ENCODE results near the gene MEPCE. TPM values are rescaled to one million over a fixed set of nuclear protein-coding genes. Genes with fewer than 3 reads are reported as not detected.

The MEPCE gene
- total and polyA plus RNA-seq, 2 of the 8 experiments (the other 6 are each of a cell fraction or from before 2014, with no cell fraction given) = 22.8 to 48.8 TPM

DNA sequence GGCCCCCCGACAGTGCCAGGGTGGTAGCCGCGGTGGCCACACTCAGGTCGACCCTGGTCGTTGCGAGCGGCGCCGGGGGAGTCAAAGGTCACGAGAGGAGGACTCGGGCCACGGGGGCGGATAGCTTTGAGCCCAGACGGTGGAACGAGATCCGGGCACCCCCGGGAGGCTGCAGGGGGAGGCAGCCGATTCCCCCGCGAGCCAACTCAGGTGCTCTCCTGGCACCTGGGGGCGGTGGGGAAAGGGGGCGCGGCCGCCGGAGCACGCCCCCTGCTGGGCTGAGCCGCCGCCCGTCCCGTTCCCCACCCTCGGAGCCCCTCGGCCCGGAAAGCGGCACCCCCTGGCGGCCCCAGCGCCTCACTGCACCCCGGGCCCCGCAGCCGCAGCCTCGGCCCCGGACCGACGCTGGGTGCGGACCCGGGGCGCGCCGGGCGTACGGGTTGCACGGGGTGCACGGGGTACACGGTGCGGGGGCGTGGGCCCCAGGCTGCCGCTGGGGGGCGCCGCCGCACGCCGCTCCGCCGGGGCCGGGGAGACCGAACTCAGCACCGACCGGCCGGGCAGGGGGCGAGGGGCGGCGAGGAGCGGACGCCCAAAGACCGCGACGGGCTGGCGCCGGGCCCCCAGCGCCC, 53.6 kb downstream of the MEPCE start (continued):
- TF ChIP-seq JUND (IDR thresholded peaks at IDR 0.05; ENCODE audit: low read length) = 0 out of 2 replicates have a peak, but pooled peaks have one; percentile 9
- TF ChIP-seq CHD1 (IDR thresholded peaks at IDR 0.05; ENCODE audit: low read depth, low read length) = no peak
- no peak for TF ChIP-seq SIX5 (IDR thresholded peaks at IDR 0.05; ENCODE audit: low read depth, low read length)
- TF ChIP-seq KDM4A (IDR thresholded peaks at IDR 0.05; ENCODE audit: low read depth, low read length, severe bottlenecking) = peak; percentile 15
- no peak for TF ChIP-seq CHD2 (IDR thresholded peaks at IDR 0.05; ENCODE audit: low read length)
- TF ChIP-seq TCF12 (IDR thresholded peaks at IDR 0.05; ENCODE audit: low read depth, low read length) = 0 out of 2 replicates have a peak, but pooled peaks have one; percentile 28
- TF ChIP-seq SIN3A (conservative IDR thresholded peaks at IDR 0.05 in 1 of 2, IDR thresholded peaks at IDR 0.05 in 1 of 2; ENCODE audit: low read depth in 1 of 2, low read length in 2 of 2) = peak in 1 of 2 experiments; percentile 68; a peak in 1 of 4 replicates
- peak; percentile 90 for TF ChIP-seq EGR1 (IDR thresholded peaks at IDR 0.05; ENCODE audit: borderline replicate concordance, low read depth, low read length)
- TF ChIP-seq BRCA1 (IDR thresholded peaks at IDR 0.05; ENCODE audit: low read depth, low read length) = no peak
- TF ChIP-seq GABPA (IDR thresholded peaks at IDR 0.05; ENCODE audit: borderline replicate concordance, insufficient read depth, low read length) = 0 out of 2 replicates have a peak, but pooled peaks have one; percentile 32
- TF ChIP-seq CTBP2 (IDR thresholded peaks at IDR 0.05; ENCODE audit: borderline replicate concordance, insufficient read depth, insufficient read length, low read length) = peak; percentile 64
- TF ChIP-seq FOSL1 (IDR thresholded peaks at IDR 0.05; ENCODE audit: insufficient read depth, low read depth, low read length) = 0 out of 2 replicates have a peak, but pooled peaks have one; percentile 67

Other genes with a start within 250 kb of the MEPCE start
- not detected in 2 replicates for gene PVRIG, start 209.9 kb upstream of the MEPCE start, total RNA-seq (2021; fragmentation: NEBNext Ultra II Directional; extraction: Animal tissue kit (Norgen Biotek cat#: 25700))
- gene PVRIG, start 209.9 kb upstream of the MEPCE start, polyA plus RNA-seq (2011; rRNA removed) = 0.15 TPM in 1 of 2 replicates, not detected in the other
- gene SPDYE3, start 122.1 kb upstream of the MEPCE start, total RNA-seq (2021; fragmentation: NEBNext Ultra II Directional; extraction: Animal tissue kit (Norgen Biotek cat#: 25700)) = not detected in 2 replicates
- not detected in 2 replicates for gene SPDYE3, start 122.1 kb upstream of the MEPCE start, polyA plus RNA-seq (2011; rRNA removed)
- 32.2 and 34.4 TPM in 2 replicates for gene PILRB, start 71.7 kb upstream of the MEPCE start, total RNA-seq (2021; fragmentation: NEBNext Ultra II Directional; extraction: Animal tissue kit (Norgen Biotek cat#: 25700))
- gene PILRB, start 71.7 kb upstream of the MEPCE start, polyA plus RNA-seq (2011; rRNA removed) = 49.9 and 66.4 TPM in 2 replicates
- gene PILRA, start 56.3 kb upstream of the MEPCE start, total RNA-seq (2021; fragmentation: NEBNext Ultra II Directional; extraction: Animal tissue kit (Norgen Biotek cat#: 25700)) = 7.3 and 7.6 TPM in 2 replicates
- gene PILRA, start 56.3 kb upstream of the MEPCE start, polyA plus RNA-seq (2011; rRNA removed) = 10.6 and 14.6 TPM in 2 replicates
- 1.4 and 2.7 TPM in 2 replicates for gene ZCWPW1, start 1.1 kb upstream of the MEPCE start, total RNA-seq (2021; fragmentation: NEBNext Ultra II Directional; extraction: Animal tissue kit (Norgen Biotek cat#: 25700))
- 0.51 and 0.75 TPM in 2 replicates for gene ZCWPW1, start 1.1 kb upstream of the MEPCE start, polyA plus RNA-seq (2011; rRNA removed)
- 53.8 and 58.2 TPM in 2 replicates for gene PPP1R35, start 6.7 kb downstream of the MEPCE start, total RNA-seq (2021; fragmentation: NEBNext Ultra II Directional; extraction: Animal tissue kit (Norgen Biotek cat#: 25700))
- gene PPP1R35, start 6.7 kb downstream of the MEPCE start, polyA plus RNA-seq (2011; rRNA removed) = 52.3 and 78.4 TPM in 2 replicates
- 0.33 TPM in 1 of 2 replicates, not detected in the other for gene SPACDR, start 34.4 kb downstream of the MEPCE start, total RNA-seq (2021; fragmentation: NEBNext Ultra II Directional; extraction: Animal tissue kit (Norgen Biotek cat#: 25700))
- 0.26 and 0.31 TPM in 2 replicates for gene SPACDR, start 34.4 kb downstream of the MEPCE start, polyA plus RNA-seq (2011; rRNA removed)
- 20.3 and 24.1 TPM in 2 replicates for gene TSC22D4, start 49.4 kb downstream of the MEPCE start, total RNA-seq (2021; fragmentation: NEBNext Ultra II Directional; extraction: Animal tissue kit (Norgen Biotek cat#: 25700))
- gene TSC22D4, start 49.4 kb downstream of the MEPCE start, polyA plus RNA-seq (2011; rRNA removed) = 13.2 and 22.4 TPM in 2 replicates
- 4.5 and 4.6 TPM in 2 replicates for gene NYAP1, start 54.1 kb downstream of the MEPCE start, total RNA-seq (2021; fragmentation: NEBNext Ultra II Directional; extraction: Animal tissue kit (Norgen Biotek cat#: 25700))
- 1.9 and 5.0 TPM in 2 replicates for gene NYAP1, start 54.1 kb downstream of the MEPCE start, polyA plus RNA-seq (2011; rRNA removed)
- 7.6 TPM in 2 replicates for gene AGFG2, start 109.4 kb downstream of the MEPCE start, total RNA-seq (2021; fragmentation: NEBNext Ultra II Directional; extraction: Animal tissue kit (Norgen Biotek cat#: 25700))
- 11.2 and 15.9 TPM in 2 replicates for gene AGFG2, start 109.4 kb downstream of the MEPCE start, polyA plus RNA-seq (2011; rRNA removed)
- gene SAP25, start 144.1 kb downstream of the MEPCE start, total RNA-seq (2021; fragmentation: NEBNext Ultra II Directional; extraction: Animal tissue kit (Norgen Biotek cat#: 25700)) = 5.4 and 5.8 TPM in 2 replicates
- gene SAP25, start 144.1 kb downstream of the MEPCE start, polyA plus RNA-seq (2011; rRNA removed) = 3.6 and 8.2 TPM in 2 replicates
- gene LRCH4, start 156.3 kb downstream of the MEPCE start, total RNA-seq (2021; fragmentation: NEBNext Ultra II Directional; extraction: Animal tissue kit (Norgen Biotek cat#: 25700)) = 34.5 and 36.6 TPM in 2 replicates
- 15.5 and 36.5 TPM in 2 replicates for gene LRCH4, start 156.3 kb downstream of the MEPCE start, polyA plus RNA-seq (2011; rRNA removed)
- 0.35 and 0.59 TPM in 2 replicates for gene FBXO24, start 156.5 kb downstream of the MEPCE start, total RNA-seq (2021; fragmentation: NEBNext Ultra II Directional; extraction: Animal tissue kit (Norgen Biotek cat#: 25700))
- gene FBXO24, start 156.5 kb downstream of the MEPCE start, polyA plus RNA-seq (2011; rRNA removed) = 0.57 and 0.83 TPM in 2 replicates
- 69.2 and 70.6 TPM in 2 replicates for gene PCOLCE, start 172.5 kb downstream of the MEPCE start, total RNA-seq (2021; fragmentation: NEBNext Ultra II Directional; extraction: Animal tissue kit (Norgen Biotek cat#: 25700))
- 21.5 and 46.6 TPM in 2 replicates for gene PCOLCE, start 172.5 kb downstream of the MEPCE start, polyA plus RNA-seq (2011; rRNA removed)
- 19.3 and 20.7 TPM in 2 replicates for gene MOSPD3, start 182.7 kb downstream of the MEPCE start, total RNA-seq (2021; fragmentation: NEBNext Ultra II Directional; extraction: Animal tissue kit (Norgen Biotek cat#: 25700))
- 21.4 and 45.7 TPM in 2 replicates for gene MOSPD3, start 182.7 kb downstream of the MEPCE start, polyA plus RNA-seq (2011; rRNA removed)
- 4.9 and 5.7 TPM in 2 replicates for gene TFR2, start 211.7 kb downstream of the MEPCE start, total RNA-seq (2021; fragmentation: NEBNext Ultra II Directional; extraction: Animal tissue kit (Norgen Biotek cat#: 25700))
- gene TFR2, start 211.7 kb downstream of the MEPCE start, polyA plus RNA-seq (2011; rRNA removed) = 4.6 and 6.0 TPM in 2 replicates
- 1.7 and 2.1 TPM in 2 replicates for gene ACTL6B, start 226.6 kb downstream of the MEPCE start, total RNA-seq (2021; fragmentation: NEBNext Ultra II Directional; extraction: Animal tissue kit (Norgen Biotek cat#: 25700))
- 4.5 and 4.6 TPM in 2 replicates for gene ACTL6B, start 226.6 kb downstream of the MEPCE start, polyA plus RNA-seq (2011; rRNA removed)
- 157 and 160 TPM in 2 replicates for gene GNB2, start 243.9 kb downstream of the MEPCE start, total RNA-seq (2021; fragmentation: NEBNext Ultra II Directional; extraction: Animal tissue kit (Norgen Biotek cat#: 25700))
- gene GNB2, start 243.9 kb downstream of the MEPCE start, polyA plus RNA-seq (2011; rRNA removed) = 260 and 351 TPM in 2 replicates

Measured in H1 (cell line).